Smooth muscle cell (in vitro differentiated cells): Measurements from ENCODE around the gene RYR2. TPM values are rescaled to one million over a fixed set of nuclear protein-coding genes. Genes with fewer than 3 reads are reported as not detected.

Experiments
- DNase-seq: peaks from one replicate; lab custom pipeline; 2025; ENCODE audit not compliant: unreplicated experiment; lab: John Stamatoyannopoulos, UW
- H2AFZ ChIP-seq: fragments of 200-600 bp; sonication (generic); 2 replicates; pipeline ENCODE4 v1.6.0; 2016; ENCODE audit warnings: antibody characterized with exemption, low read depth, mild to moderate bottlenecking
- H3F3A ChIP-seq: fragments of 200-600 bp; sonication (generic); 2 replicates; pipeline ENCODE4 v1.6.0; 2017; ENCODE audit warnings: antibody characterized with exemption, low read depth
- H3K27ac ChIP-seq: fragments of 200-600 bp; sonication (generic); 2 replicates; pipeline ENCODE4 v1.5.1; 2016; ENCODE audit warnings: low read depth, mild to moderate bottlenecking
- H3K27me3 ChIP-seq: fragments of 200-600 bp; sonication (generic); 2 replicates; pipeline ENCODE4 v1.6.1; 2016; ENCODE audit warnings: low read depth, mild to moderate bottlenecking
- H3K36me3 ChIP-seq: fragments of 200-600 bp; sonication (generic); 2 replicates; pipeline ENCODE4 v1.5.1; 2016; ENCODE audit warnings: low read depth
- H3K4me1 ChIP-seq: fragments of 200-600 bp; sonication (generic); 2 replicates; pipeline ENCODE4 v1.5.1; 2016; ENCODE audit warnings: low read depth
- H3K4me2 ChIP-seq: fragments of 200-600 bp; sonication (generic); 2 replicates; pipeline ENCODE4 v1.6.0; 2016; ENCODE audit warnings: mild to moderate bottlenecking
- H3K4me3 ChIP-seq: fragments of 200-600 bp; sonication (generic); 2 replicates; pipeline ENCODE4 v1.5.1; 2016; ENCODE audit warnings: mild to moderate bottlenecking
- H3K79me2 ChIP-seq: fragments of 200-600 bp; sonication (generic); 2 replicates; pipeline ENCODE4 v1.6.0; 2016; ENCODE audit warnings: low read depth, mild to moderate bottlenecking
- H3K9ac ChIP-seq: fragments of 200-600 bp; sonication (generic); 2 replicates; pipeline ENCODE4 v1.6.0; 2016; ENCODE audit warnings: low read depth
- H3K9me3 ChIP-seq: fragments of 200-600 bp; sonication (generic); replicated peaks from 2 replicates; pipeline ENCODE4 v1.5.1; 2016; ENCODE audit warnings: low read depth
- H4K20me1 ChIP-seq: fragments of 200-600 bp; sonication (generic); 2 replicates; pipeline ENCODE4 v1.6.0; 2016; ENCODE audit warnings: low read depth
- WGBS: methylation state at CpG from one replicate; pipeline ENCODE4 v1.1.7; 2016; ENCODE audit warnings: low lambda C conversion rate; 5-methylcytosine and 5-hydroxymethylcytosine counted together
- polyA plus RNA-seq: library from polyadenylated mRNA; unstranded; fragments of >200 nt; fragmentation: Nextera tagmentation; extraction: Ambion mirVana; gene quantifications from 2 replicates; pipeline ENCODE4 v1.2.1, GENCODE V29; 2016
- total RNA-seq: library from RNA; depleted of rRNA; stranded (reverse); fragments of >200 nt; gene quantifications from 2 replicates; pipeline ENCODE4 v1.2.3, GENCODE V29; 2014
- TF ChIP-seq, protein P1 (sequence below): fragments of 200-600 bp; sonication (generic); IDR thresholded peaks from 2 replicates; pipeline ENCODE4 v1.5.1; 2017; ENCODE audit warnings: borderline replicate concordance, mild to moderate bottlenecking, antibody characterized with exemption; ENCODE audit not compliant: insufficient read depth, poor library complexity, severe bottlenecking

RYR2 gene
- total and polyA plus RNA-seq, 2 experiments from 2014 or later: 0.09 TPM; not detected in 1

- TF ChIP-seq, protein P1, sequence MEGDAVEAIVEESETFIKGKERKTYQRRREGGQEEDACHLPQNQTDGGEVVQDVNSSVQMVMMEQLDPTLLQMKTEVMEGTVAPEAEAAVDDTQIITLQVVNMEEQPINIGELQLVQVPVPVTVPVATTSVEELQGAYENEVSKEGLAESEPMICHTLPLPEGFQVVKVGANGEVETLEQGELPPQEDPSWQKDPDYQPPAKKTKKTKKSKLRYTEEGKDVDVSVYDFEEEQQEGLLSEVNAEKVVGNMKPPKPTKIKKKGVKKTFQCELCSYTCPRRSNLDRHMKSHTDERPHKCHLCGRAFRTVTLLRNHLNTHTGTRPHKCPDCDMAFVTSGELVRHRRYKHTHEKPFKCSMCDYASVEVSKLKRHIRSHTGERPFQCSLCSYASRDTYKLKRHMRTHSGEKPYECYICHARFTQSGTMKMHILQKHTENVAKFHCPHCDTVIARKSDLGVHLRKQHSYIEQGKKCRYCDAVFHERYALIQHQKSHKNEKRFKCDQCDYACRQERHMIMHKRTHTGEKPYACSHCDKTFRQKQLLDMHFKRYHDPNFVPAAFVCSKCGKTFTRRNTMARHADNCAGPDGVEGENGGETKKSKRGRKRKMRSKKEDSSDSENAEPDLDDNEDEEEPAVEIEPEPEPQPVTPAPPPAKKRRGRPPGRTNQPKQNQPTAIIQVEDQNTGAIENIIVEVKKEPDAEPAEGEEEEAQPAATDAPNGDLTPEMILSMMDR: no peak
- Histone ChIP-seq H3K4me1 (no peaks in the 10 kb centered on the region), H3K79me2 (no peaks in the 10 kb centered on the region), H3K27ac (peak overlapping the region; percentile 39), H3K36me3 (no peaks in the 10 kb centered on the region), H4K20me1 (no peaks in the 10 kb centered on the region), H3K27me3 (no peaks in the 10 kb centered on the region), H3F3A (no peaks in the 10 kb centered on the region), H3K4me3 (no peak overlapping the region), H3K9ac (no peak overlapping the region), H3K9me3 (no peaks in the 10 kb centered on the region), H2AFZ (no peak overlapping the region), H3K4me2 (peak overlapping the region; percentile 0)
- DNase-seq: no peak
These were observed 278.9 kb downstream of the RYR2 start for GRCh38 chr1:237320890-237321289.

DNA sequence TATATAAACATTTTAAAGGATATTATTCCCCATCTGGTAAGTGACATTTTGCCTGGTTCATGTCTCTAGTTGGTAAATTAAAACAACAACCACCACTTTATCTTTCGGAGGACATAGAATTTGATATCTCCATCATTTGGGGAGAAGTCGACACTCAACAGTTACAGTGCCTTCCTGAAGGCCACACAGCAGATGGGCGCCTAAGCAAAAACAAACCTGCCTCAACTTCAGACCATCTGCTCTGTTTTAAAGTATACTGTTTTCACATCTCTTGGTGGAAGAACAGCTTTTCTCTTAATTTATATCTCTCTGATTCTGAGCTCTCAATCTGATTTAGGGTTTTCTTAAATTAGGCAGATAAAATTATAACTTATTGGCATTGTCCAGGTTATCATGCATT lies 282.2 kb downstream of the RYR2 start:
- 75% methylated on average over 3 of the region's 3 CpGs for WGBS
- Histone ChIP-seq H3K9ac (no peak overlapping the region), H3K9me3 (no peaks in the 10 kb centered on the region), H3K36me3 (no peaks in the 10 kb centered on the region), H3K27me3 (no peaks in the 10 kb centered on the region), H3K4me3 (no peak overlapping the region), H3K79me2 (no peaks in the 10 kb centered on the region), H4K20me1 (no peaks in the 10 kb centered on the region), H3F3A (no peaks in the 10 kb centered on the region), H2AFZ (no peak overlapping the region), H3K4me2 (no peak overlapping the region), H3K4me1 (no peaks in the 10 kb centered on the region), H3K27ac (no peak overlapping the region)
- TF ChIP-seq, protein P1: no peak
- no peak for DNase-seq

DNA sequence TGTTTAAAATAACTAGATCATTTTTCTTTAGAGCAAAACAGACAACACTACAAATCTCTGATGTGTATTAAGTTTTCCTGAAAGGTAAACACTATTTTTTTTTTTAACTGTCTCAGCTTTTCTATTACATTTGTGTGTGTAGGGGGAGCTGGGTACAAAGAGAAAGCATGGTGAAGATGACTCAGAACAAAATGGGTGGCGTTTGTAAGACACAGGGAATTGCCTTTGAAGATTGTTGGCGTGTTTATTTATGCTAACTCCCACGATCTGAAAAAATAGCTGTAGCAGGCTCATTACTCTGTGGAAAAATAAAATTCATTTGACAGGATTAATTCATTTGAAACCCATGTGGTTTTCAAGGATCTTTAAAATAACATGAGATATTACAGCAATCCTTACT lies 285.1 kb downstream of the RYR2 start:
- no peaks in the 10 kb centered on the region for H3K36me3 ChIP-seq
- TF ChIP-seq, protein P1: no peak
- H3K4me3 ChIP-seq: no peak overlapping the region
- H3K9me3 ChIP-seq: no peaks in the 10 kb centered on the region
- peak overlapping the region; percentile 54 for H3K4me2 ChIP-seq
- H3K79me2 ChIP-seq: no peaks in the 10 kb centered on the region
- H4K20me1 ChIP-seq: no peaks in the 10 kb centered on the region
- no peak overlapping the region for H3K9ac ChIP-seq
- DNase-seq: no peak
- H3F3A ChIP-seq: no peaks in the 10 kb centered on the region
- H3K27me3 ChIP-seq: no peaks in the 10 kb centered on the region
- peak overlapping the region; percentile 51 for H2AFZ ChIP-seq
- peak overlapping the region; percentile 46 for H3K27ac ChIP-seq
- 19% methylated on average over 3 of the region's 3 CpGs for WGBS
- no peaks in the 10 kb centered on the region for H3K4me1 ChIP-seq

- H3K9ac ChIP-seq: no peak overlapping the region
- no peak for DNase-seq
- H3K79me2 ChIP-seq: no peaks in the 10 kb centered on the region
- 78% methylated on average over 3 of the region's 3 CpGs for WGBS
- no peaks in the 10 kb centered on the region for H3K9me3 ChIP-seq
- H3K4me3 ChIP-seq: no peak overlapping the region
- no peaks in the 10 kb centered on the region for H3F3A ChIP-seq
- no peaks in the 10 kb centered on the region for H3K4me1 ChIP-seq
- TF ChIP-seq, protein P1: no peak
- no peak overlapping the region for H2AFZ ChIP-seq
- H3K27ac ChIP-seq: no peak overlapping the region
- no peaks in the 10 kb centered on the region for H4K20me1 ChIP-seq
- H3K4me2 ChIP-seq: no peak overlapping the region
- no peaks in the 10 kb centered on the region for H3K36me3 ChIP-seq
- H3K27me3 ChIP-seq: no peaks in the 10 kb centered on the region
These were observed 298.9 kb downstream of the RYR2 start for GRCh38 chr1:237340892-237341291.
